Activated B cell treated with CpG ODN at 0.5 μM for 24 hours (primary cell): Measurements from ENCODE around the gene ISOC1. TPM values are rescaled to one million over a fixed set of nuclear protein-coding genes. Genes with fewer than 3 reads are reported as not detected.

Experiments
- ATAC-seq: fragments of 200-7000 bp; cut with Tn5 transposase; one replicate; pipeline ENCODE4 v1.10.0; 2021; ENCODE audit warnings: low read depth, mild to moderate bottlenecking, moderate library complexity
- CTCF ChIA-PET: fragments of 350-600 bp; sonication (Branson Sonifier 250); formaldehyde crosslinking; loops from one replicate; lab custom pipeline; 2021; ENCODE audit warnings: antibody characterized with exemption; lab: Charles Lee
- POLR2A ChIA-PET: fragments of 350-600 bp; sonication (Branson Sonifier 250); formaldehyde crosslinking; loops from one replicate; lab custom pipeline; 2021; ENCODE audit warnings: antibody characterized with exemption; lab: Charles Lee
- DNase-seq: peaks from one replicate; pipeline ENCODE4 v3.0.0; 2022
- H3K27ac Mint-ChIP-seq: one replicate; pipeline ENCODE4 v1.8.0; 2020; ENCODE audit warnings: mixed read lengths
- H3K27me3 Mint-ChIP-seq: one replicate; pipeline ENCODE4 v1.8.0; 2021; ENCODE audit warnings: mixed read lengths
- H3K36me3 Mint-ChIP-seq: one replicate; pipeline ENCODE4 v1.8.0; 2021; ENCODE audit warnings: low read depth, mixed read lengths
- H3K4me1 Mint-ChIP-seq: one replicate; pipeline ENCODE4 v1.8.0; 2021; ENCODE audit warnings: mixed read lengths
- H3K4me3 Mint-ChIP-seq: one replicate; pipeline ENCODE4 v1.8.0; 2020; ENCODE audit warnings: mild to moderate bottlenecking, mixed read lengths
- H3K9me3 Mint-ChIP-seq: one replicate; pipeline ENCODE4 v1.8.0; 2020; ENCODE audit warnings: mixed read lengths
- intact Hi-C: fragments of 100-400 bp; cut with micrococcal nuclease; formaldehyde crosslinking; loops from one replicate; pipeline ENCODE4 v1.15.1; 2024
- total RNA-seq: library from RNA; stranded (reverse); gene quantifications from 2 replicates; pipeline ENCODE4 v1.2.3, GENCODE V29; 2022
- TF ChIP-seq, protein P1 (sequence below): fragments of 200-600 bp; IDR thresholded peaks from one replicate; pipeline ENCODE4 v1.8.0; 2022; ENCODE audit warnings: antibody characterized with exemption, mild to moderate bottlenecking

ISOC1 gene
- total RNA-seq, 1 donor from 2014 or later, result 9.9 TPM

DNA sequence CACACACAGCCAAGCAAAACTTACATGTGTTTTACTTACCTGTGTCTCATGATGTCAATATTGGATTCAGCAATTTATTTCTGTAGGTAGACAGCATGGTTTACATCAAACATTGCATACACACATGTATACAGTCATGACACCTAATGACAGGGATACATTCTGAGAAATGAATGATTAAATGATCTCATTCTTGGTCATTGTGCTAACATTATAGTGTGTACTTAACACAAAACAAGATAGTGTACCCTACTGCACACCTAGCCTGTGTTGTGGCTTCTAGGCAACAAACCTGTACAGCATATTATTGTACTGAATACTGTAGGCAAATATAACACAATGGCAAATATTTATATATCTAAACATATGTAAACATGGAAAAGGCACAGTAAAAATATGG lies 28.0 kb downstream of the ISOC1 start:
- ChIA-PET CTCF (no interaction called here), POLR2A (no interaction called here)
- H3K27me3 Mint-ChIP-seq, result no peaks in the 10 kb centered on the region
- DNase-seq (no peak), ATAC-seq (no peak)
- TF ChIP-seq, protein P1, sequence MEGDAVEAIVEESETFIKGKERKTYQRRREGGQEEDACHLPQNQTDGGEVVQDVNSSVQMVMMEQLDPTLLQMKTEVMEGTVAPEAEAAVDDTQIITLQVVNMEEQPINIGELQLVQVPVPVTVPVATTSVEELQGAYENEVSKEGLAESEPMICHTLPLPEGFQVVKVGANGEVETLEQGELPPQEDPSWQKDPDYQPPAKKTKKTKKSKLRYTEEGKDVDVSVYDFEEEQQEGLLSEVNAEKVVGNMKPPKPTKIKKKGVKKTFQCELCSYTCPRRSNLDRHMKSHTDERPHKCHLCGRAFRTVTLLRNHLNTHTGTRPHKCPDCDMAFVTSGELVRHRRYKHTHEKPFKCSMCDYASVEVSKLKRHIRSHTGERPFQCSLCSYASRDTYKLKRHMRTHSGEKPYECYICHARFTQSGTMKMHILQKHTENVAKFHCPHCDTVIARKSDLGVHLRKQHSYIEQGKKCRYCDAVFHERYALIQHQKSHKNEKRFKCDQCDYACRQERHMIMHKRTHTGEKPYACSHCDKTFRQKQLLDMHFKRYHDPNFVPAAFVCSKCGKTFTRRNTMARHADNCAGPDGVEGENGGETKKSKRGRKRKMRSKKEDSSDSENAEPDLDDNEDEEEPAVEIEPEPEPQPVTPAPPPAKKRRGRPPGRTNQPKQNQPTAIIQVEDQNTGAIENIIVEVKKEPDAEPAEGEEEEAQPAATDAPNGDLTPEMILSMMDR, result no peak
- no peak overlapping the region for H3K27ac Mint-ChIP-seq
- intact Hi-C loops, result no loop called here
- peaks cover 22% of the 10 kb centered on the region for H3K4me1 Mint-ChIP-seq
- H3K9me3 Mint-ChIP-seq, result no peaks in the 10 kb centered on the region
- peaks cover 3% of the 10 kb centered on the region for H3K36me3 Mint-ChIP-seq
- H3K4me3 Mint-ChIP-seq, result no peak overlapping the region

DNA sequence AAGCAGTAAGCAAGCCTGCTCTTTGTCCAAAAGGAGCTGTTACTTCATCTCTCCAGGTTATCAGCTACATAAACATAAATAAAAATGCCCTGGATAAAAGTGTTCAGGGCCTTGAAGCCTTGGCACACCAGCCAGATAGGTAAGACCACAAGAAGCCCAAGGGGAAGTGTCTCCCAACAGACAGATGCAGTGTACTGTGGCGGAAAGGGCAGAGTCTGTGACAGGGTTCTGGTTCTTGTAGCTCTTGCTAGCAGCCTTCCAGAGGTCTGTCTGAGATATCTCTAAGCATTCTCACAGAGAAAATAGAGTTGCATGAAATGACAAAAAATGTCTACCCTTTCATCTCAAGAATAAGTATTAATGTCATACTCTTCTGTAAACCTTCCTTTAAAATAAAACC lies 30.1 kb downstream of the ISOC1 start:
- Mint-ChIP-seq H3K27me3 (no peaks in the 10 kb centered on the region), H3K9me3 (no peaks in the 10 kb centered on the region), H3K36me3 (no peaks in the 10 kb centered on the region), H3K4me1 (peaks cover 22% of the 10 kb centered on the region), H3K27ac (no peak overlapping the region), H3K4me3 (no peak overlapping the region)
- POLR2A ChIA-PET, result interaction anchor here (1.5 kb wide), 1 partner anchor 30 kb away, joined by 3 read pairs; the partner anchor contains the start of gene ISOC1
- TF ChIP-seq, protein P1, result no peak
- CTCF ChIA-PET, result no interaction called here
- ATAC-seq (peak; percentile 18), DNase-seq (no peak)
- intact Hi-C loops, result no loop called here

DNA sequence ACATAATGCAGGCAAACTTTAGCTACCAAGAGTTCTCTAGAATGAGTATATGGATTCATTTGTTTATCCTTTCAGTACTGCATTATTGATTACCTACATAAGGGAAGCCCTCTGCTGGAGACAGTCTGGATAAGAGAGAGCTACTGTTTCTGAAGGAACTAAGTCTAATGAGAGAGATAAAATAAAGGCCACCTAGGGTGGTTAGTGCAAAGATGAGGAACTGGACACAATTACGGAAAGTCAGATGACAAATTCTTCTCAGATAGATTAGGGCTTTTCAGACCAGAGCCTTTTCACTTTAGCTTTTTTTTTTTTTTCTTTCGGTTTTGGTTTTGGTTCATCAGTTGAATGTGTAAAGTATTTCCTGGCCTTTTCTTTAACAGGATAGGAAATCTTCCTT lies 31.3 kb downstream of the ISOC1 start:
- H3K4me3 Mint-ChIP-seq, result no peak overlapping the region
- ChIA-PET CTCF (interaction anchor here (0.9 kb wide), 1 partner anchor 31 kb away, joined by 3 read pairs; the partner anchor contains the start of gene ISOC1), POLR2A (interaction anchor here (1.2 kb wide), 1 partner anchor 31 kb away, joined by 3 read pairs; the partner anchor contains the start of gene ISOC1)
- peak overlapping the region; percentile 66 for H3K27ac Mint-ChIP-seq
- H3K27me3 Mint-ChIP-seq, result no peaks in the 10 kb centered on the region
- peaks cover 20% of the 10 kb centered on the region for H3K4me1 Mint-ChIP-seq
- intact Hi-C loops, result loop anchor here (1.0 kb wide), 2 partner anchors 32 to 221 kb away; partner anchors contain the start of gene ISOC1
- ATAC-seq (peak; percentile 45), DNase-seq (no peak)
- H3K36me3 Mint-ChIP-seq, result no peaks in the 10 kb centered on the region
- TF ChIP-seq, protein P1, result no peak
- no peaks in the 10 kb centered on the region for H3K9me3 Mint-ChIP-seq

DNA sequence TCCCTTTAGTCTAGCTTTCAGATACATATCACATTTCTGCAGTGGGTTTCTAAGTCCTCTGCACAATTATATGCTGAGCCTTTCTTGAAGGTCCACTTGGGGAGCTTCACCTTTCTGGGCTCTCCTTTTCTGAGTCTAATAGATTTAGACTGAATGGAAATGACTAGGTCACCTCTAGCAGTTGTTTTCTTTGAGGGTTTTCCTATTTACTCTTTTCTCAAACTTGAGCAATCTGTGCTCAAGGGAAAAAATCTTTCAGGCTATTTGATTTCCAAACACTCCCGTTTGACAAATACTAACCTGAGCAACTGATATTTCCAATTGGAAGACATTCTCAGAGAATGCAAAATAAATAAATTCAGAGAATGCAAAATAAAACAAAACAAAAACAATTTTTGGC lies 39.0 kb downstream of the ISOC1 start:
- no peak for ATAC-seq
- no peak overlapping the region for H3K27ac Mint-ChIP-seq
- H3K4me1 Mint-ChIP-seq, result no peaks in the 10 kb centered on the region
- TF ChIP-seq, protein P1, result no peak
- no peaks in the 10 kb centered on the region for H3K9me3 Mint-ChIP-seq
- intact Hi-C loops, result no loop called here
- peaks cover 2% of the 10 kb centered on the region for H3K27me3 Mint-ChIP-seq
- H3K36me3 Mint-ChIP-seq, result no peaks in the 10 kb centered on the region
- no peak overlapping the region for H3K4me3 Mint-ChIP-seq
- POLR2A ChIA-PET, result no interaction called here
- CTCF ChIA-PET, result no interaction called here
- DNase-seq, result no peak

DNA sequence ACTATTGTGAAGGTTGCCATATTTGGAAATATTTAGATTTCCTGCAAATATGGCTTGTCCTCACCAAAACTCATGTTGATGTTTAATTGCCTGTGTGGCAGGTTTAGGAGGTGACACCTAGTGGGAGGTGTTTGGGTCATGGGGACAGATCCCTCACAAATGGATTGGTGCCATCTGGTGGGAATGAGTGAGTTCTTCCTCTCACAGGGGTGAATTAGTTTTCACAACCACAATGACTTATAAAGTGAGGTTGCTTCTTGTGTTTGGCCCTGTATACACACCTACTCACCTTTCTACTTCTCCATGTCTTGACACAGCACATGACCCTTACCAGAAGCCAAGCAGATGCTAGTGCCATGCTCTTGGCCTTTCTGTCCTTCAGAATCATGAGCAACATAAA lies 41.1 kb downstream of the ISOC1 start:
- no peak for DNase-seq

More for the DNA sequence above, 41.1 kb downstream of the ISOC1 start:
- ATAC-seq, result no peak
- Mint-ChIP-seq H3K4me3 (no peak overlapping the region), H3K9me3 (peaks cover 2% of the 10 kb centered on the region), H3K4me1 (no peaks in the 10 kb centered on the region), H3K27me3 (peaks cover 2% of the 10 kb centered on the region), H3K27ac (no peak overlapping the region), H3K36me3 (no peaks in the 10 kb centered on the region)
- ChIA-PET POLR2A (no interaction called here), CTCF (no interaction called here)
- intact Hi-C loops, result loop anchor here (1.0 kb wide), 1 partner anchor 230 kb away; no protein-coding TSS in a partner anchor
- TF ChIP-seq, protein P1, result no peak
